NCI-H1417 (cell line): Measurements from ENCODE around the gene TCOF1.

Experiments
- DNase-seq, 3 experiments: peaks; one replicate each; lab custom pipeline; 2025; lab: John Stamatoyannopoulos, UW

TCOF1 gene

DNA sequence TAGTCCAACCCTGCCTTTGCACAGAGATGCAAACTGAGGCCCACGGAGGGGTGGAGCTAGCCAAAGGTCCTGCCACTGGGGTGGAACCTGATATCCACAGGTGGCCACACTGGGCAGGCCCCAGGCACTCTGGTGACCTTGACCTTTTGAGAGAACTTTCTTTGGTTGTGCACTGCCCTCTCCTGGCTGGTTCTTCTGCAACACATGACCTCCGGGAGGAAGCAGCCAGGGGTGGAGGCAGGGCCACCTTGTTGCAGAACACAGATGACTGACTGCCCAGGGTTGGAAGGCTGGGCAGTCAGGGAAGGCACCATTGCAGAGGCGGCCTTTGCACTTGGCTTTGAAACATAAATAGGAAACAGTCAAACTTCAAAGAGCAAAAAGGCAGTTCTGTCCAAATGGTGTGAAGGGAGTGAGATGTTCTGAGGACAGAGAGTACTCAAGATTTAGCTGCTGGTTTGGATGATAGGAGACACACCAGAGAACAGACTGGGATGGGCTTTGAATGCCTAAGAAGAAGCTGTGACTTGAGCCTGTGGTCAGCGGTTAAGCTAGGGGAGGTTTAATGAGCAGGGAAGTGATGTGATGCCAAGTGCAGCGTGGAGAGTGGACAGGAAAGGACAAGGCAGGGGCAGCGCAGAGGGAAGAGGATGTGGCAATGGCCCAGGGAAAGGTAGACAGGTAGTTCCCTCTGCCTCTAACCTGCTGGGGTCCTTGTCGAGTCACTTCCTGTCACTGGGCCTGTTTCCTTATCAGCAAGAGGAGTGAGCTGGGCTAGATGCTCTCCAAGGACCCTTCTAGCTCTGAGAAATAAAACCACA is 6.8 kb upstream of the TCOF1 start:
- peak in 2 of 3 experiments; percentile 13 to 66 for DNase-seq

DNA sequence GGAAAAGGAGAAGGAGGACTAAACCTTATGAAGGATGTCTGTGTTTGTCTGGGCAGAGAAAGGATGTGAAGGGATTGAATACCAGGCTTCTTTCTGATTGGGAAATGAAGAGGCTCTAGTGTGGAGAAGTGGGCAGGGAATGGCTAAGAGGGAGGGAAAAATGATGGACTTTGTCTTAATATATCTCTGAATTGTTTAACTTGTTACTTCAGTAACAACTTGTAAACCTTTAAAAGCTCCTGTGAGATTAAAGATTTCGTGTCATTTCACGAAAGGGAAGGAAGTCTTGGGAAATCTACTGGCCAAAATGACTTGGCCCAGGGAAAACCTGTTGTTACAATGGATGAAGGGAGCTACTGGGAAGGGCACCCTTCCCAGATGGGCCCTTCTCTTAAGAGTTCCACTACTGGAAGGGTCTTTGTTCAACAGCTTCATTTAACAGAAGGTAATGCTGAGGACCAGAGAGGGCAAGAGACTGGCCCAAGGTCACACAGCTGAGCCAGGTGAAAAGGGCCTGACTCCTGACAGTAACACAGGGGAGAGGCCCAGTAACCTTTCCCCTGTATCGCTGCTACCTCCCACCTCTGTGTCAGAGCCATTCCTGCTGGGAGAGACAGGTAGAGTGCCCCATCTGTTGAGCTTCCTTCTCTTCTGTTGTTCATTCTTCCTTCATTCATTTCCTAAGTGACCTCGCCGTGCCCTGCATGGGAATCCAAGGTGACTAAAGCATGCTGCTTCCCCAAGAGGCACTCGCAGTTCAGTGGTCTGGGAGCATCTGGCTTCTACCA is 5.1 kb upstream of the TCOF1 start:
- no peak for DNase-seq

DNA sequence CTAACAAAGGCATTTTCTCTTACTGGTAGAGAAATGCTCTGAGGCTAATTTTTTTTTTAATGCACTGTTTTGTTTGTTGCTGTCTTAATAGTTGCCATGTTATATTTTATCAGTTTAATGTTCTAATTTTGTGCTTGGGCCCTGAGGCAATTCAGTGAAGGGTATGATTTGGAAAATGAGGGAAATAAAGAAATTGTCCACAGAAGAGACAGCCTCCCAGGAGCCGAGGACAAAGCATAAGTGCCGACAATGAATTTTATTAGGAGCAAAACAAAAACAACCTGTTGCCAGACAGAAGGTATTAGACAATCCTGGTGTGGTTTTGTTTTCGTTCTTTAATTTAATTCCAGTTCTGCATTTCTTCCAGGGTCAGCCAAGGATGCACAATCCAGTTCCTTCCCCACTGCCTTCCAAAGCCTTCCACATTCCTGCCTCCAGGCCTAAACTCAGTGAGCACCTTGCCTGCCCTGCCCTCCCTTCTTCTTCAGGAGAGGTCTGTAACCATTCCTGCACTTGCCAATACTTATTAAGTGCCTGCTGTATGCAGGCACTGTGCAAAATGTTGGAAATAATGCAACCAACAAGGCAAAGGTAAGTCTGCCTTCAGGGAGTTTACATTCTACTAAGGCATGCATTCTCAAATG is 4.3 kb upstream of the TCOF1 start:
- DNase-seq, result peak in 1 of 3 experiments; percentile 7

DNA sequence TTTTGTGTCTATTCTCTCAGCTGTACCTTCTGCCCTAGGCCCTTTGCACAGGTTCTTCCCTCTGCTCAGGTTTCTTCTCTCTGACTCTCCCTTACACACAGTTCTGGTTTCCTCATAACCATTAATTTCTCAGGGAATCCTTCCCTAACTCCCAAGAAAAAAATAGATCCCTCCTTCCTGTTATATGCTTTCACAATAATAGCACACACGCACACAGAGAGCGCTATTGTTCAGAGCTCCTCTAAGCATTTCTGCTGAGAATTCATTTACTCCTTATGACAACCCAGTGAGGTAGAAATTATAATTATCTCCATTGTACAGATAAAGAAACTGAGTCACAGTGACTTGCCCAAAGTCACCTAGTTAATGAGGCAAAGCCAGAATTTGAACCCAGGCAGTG is 1.7 kb upstream of the TCOF1 start:
- DNase-seq, result no peak

DNA sequence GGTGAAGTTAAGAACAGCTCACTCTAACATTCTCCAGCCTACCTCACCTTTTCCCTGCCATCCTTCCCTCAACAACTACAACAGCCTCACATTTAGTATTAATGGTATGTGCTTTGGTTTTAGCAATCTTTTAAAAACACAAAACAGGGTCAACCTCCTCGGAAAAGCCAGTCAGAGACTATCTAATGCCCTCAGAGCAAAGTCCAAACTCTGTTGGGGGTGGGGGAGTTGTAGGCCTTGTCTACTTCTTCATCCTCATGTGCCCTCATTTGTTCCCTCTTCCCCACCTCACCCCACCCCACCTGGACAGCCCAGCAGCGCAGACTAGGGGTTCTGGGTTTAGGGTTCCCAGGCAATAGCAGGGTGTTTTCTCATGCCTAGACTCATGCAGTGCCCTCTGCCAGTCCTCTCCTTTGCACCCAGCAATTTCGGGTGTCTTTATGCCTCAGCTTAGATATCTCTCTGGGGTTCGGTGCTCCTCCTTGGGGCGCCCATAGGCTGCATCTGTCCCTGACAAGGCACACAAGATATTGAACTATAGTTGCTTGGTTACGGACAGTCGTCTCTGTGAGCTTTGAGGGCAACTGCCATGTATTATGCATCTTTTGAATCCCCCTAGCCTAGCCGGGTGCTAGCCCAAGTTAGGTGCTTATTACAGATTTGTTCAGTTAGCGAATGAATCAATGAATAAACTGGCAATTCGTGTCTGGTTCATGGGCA is 762 bp upstream of the TCOF1 start:
- DNase-seq, result no peak

DNA sequence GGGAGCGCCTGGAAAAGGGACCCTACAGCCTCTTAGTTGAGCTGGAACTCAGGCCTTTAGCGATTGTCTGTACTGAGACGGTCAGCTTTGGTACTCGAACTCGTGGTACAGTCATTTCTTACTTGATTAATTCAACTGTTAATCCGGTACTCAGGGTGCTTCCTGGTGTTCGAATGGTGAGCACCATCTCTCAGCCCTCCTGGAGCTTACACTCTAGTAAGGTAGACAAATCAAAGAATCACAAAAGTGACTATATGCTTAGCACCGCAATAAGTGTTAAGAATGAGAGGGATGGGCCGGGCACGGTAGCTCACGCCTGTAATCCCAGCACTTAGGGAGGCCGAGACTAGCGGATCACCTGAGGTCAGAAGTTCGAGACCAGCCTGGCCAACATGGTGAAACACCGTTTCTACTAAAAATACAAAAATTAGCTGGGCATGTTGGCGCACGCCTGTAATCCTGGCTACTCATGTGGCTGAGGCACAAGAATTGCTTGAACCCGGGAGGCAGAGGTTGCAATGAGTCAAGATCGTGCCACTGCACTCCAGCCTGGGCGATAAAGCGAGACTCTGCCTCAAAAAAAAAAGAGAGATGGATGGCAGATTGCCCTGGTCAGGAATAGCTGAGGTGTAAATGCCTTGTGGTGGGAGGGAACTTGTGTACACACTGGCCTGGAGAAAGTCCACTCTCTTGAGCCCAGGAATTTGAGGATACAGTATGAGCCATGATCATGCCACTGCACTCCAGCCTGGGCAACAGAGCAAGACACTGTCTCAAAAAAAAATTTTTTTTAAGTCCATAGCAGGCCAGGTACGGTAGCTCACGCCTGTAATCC is 981 bp downstream of the TCOF1 start:
- peak in 1 of 3 experiments; percentile 33 for DNase-seq

DNA sequence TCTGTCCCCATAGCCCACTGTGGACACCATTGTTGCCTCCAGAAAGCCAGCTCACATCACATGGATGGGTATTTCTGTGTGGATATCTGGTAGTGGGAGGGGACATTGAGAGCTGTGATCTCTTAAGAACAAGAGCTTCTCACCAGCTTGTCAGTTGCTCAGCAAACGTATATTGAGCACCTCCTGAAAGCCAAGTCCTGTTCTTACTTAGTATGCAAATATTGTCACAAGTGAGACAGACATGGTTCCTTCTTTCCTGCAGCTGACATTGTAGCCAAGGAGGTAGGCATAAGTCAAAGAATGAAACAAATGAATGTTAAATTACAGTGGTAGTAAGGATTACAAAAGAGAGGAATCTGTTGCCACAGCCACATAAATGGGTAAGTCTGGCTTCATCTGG is 3.8 kb downstream of the TCOF1 start:
- DNase-seq, result no peak

DNA sequence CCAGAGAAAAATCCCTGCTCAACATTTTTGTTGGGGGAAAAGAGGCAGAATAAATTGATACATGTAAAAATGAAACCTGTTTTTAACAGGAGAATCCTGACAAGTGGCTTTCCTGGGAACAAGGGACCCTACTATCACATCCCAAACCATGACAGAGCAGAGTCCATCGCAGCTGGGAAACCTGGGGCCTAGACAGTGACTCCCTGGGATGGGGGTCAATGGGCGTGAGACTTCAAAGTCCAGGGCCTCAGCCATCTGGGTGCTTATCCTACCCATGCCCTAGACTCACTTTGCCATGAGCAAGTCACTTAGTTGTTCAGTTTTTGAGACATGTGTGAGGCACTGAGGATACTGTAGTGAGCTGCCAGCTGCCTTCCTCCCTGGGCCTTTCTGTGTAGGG is 5.7 kb downstream of the TCOF1 start:
- no peak for DNase-seq

DNA sequence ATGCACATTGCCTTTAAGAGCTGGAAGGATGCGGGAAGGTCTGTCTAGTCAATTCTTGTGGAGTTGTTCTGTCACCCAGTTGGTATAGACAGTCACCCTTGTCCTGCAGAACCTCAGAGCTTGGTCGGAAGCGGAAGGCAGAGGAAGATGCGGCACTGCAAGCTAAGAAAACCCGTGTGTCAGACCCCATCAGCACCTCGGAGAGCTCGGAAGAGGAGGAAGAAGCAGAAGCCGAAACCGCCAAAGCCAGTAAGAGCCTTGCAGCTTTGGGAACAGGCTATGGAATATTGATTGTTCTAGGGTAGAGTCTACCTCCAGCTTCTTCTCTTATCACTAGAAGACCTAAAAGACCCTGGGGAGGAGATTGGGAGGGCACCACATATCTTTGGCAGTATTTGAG is 6.5 kb downstream of the TCOF1 start:
- no peak for DNase-seq

DNA sequence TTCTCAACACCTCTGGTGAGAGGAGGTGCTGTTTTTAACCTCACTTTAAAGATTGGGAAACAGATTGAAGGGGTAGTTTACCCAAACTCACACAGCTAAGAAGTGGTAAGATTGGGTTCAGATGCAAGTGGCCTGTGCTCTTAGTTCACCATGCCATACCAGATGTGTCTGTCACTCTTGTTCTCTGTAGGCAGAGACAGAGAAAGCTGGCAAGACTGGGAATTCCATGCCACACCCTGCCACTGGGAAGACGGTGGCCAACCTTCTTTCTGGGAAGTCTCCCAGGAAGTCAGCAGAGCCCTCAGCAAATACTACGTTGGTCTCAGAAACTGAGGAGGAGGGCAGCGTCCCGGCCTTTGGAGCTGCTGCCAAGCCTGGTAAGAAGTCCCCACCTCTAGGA is 11.0 kb downstream of the TCOF1 start:
- no peak for DNase-seq

DNA sequence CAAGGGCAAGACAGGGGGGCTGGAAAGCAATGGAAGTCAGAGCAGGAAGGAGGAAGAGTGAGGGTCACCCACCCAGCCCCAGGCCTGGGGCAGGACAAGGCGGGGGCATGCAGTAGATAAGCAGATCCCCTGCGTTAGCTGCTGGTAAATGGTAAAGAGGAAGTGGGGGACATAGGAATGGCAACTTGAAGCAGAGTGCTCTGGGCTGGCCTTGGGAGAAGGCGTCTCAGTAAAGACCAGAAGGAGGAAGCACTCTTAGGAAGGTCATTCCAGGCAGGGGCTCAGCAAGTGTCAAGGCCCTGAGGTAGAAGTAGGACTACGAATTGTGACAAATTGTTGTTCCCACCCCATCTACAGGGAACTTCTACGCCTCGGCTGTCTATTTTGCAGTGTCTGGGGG is 15.1 kb downstream of the TCOF1 start:
- DNase-seq, result no peak

DNA sequence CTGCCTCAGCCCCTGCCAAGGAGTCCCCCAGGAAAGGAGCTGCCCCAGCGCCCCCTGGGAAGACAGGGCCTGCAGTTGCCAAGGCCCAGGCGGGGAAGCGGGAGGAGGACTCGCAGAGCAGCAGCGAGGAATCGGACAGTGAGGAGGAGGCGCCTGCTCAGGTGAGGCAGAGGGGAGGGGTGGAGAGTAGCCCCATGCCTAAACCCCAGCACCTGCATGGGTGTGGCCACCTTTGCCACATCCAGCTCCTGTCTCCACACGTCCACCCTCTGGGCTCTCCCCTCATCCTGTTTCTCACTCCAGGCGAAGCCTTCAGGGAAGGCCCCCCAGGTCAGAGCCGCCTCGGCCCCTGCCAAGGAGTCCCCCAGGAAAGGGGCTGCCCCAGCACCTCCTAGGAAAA is 17.2 kb downstream of the TCOF1 start:
- DNase-seq, result no peak

DNA sequence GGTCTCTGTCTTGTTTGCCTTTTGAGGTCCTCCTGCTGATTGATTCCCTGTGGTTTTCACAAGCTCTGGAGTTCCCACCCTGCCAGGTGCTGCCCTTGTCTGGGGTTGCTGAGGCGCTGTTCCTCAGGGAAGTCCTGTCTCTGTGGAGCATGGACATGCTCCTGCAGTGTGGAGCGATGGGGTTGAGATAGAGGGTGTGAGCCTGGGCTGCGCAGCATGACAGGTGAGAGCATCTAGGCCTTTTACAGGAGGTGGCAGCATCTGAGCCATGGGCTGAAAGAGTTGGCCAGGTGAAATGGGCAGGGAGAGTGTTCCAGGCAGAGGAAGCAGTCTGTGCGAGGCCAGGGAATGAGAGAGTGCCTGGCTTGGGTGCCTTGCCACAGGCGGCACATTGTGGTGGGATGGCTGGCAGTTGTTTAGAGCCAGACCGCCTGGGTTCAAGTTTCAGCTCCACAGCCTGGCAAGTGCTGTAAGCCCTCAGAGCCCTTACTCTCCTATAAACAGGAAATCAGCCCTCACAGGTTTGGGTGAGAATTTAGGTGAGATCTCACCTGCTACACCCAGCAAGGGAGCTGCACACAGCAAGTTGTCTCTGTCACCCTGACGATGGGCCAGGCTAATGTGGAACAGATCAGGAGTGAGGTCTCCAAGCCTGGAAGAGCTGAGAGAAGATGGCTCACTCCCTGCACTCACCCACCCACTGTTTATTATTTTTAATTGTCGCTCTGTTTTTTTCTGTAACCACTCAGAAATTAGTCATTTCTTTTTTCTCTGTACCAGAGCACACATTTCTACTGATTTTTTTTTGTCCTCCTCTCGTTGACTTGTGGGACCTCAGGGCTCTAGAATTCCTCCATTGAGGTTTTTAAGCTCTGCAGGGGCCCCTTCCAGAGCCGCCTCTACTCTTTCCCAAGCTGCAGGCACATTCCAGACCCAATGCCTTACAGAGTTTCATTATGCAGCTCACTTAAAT is 19.6 kb downstream of the TCOF1 start:
- no peak for DNase-seq

DNA sequence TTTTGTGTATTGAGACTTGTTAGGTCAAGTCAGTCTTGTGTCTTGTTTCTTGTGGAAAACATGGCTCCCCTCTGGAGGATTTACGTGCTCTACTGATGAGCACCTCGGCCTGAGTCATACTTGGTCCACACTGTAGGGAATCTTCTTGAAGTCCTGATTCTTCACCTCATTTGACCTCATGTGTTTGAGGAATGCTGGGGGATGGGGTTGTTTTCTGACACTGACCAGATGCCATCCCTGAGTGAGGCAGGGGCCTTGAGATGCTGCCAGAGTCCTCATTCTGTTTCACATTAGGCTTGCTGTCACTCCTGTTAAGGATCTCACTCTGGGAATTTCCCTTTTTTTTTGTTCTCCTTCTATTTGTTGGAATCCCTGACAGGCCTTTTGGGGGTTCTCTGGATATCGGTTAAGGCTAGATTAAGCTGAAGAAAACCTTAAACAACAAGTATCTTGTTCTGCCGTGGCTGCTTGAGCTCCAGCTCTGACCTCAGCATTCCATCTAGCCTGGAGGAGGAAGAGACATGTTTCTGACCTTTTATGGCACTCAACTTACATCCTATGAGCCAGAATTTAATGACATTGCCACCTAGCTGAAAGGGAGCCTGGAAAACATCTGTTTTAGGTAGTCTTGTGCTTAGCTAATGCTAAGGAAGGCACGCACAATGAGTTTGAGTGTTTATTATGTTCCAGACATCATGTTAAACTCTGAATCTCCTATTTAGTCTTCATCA is 20.6 kb downstream of the TCOF1 start:
- no peak for DNase-seq

DNA sequence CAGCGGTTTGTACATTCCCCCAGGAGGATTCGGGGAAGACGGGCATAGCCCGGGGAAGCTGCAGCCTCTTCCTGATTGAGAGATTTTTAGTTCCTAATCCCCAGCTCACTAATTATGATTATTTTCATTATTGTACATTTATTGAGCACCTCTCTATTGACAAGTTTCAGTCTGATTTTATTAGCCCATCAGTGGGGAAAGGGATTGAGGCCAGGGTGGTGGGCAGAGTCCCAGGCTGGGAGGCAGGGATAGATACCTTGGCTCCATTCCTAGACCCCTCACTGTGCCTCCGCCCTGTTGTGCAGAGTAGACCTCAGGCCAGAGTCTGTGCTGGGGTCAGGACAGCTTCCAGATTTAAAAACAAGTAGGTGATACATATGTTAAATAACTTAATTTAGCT is 27.2 kb downstream of the TCOF1 start:
- DNase-seq, result no peak

DNA sequence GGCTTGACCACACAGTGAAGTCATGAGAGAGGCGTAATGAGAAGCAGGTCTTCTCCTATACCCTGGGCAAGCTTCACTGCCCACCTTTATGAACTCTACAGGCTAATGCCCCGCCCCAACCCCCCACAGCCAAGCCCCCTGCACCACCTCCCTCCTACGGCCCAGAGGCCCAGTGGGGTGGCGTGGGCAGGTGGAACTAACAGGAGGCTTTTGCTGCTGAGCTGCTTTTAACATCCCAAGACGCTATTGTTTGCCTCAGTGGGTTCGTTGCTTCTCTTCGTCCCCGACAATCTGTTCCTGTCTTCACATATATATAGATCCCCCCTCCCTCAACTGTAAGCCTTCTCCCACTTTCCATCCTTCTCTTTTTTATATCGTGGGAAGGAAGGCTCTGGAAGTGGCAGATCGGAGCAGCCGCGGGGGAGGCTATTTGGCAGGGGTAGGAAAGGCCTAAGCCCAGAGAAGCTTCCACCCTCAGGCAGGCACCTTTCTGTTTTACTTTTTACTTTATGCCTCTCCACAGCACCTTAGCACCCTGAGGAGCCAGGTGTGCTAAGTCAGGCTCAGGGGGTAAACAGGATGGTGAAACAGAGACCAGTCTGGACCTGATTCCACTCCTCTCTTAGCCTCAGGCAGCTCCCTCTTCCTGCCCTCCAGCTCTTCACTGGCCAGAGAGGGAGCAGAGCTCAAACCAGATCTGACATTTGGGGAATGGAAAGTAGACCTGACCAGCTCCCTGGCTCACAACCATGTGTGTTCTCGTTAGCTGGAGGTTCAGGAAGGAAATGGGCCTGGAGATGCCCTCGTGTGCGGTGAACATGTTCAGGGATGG is 28.7 kb downstream of the TCOF1 start:
- DNase-seq, result no peak

DNA sequence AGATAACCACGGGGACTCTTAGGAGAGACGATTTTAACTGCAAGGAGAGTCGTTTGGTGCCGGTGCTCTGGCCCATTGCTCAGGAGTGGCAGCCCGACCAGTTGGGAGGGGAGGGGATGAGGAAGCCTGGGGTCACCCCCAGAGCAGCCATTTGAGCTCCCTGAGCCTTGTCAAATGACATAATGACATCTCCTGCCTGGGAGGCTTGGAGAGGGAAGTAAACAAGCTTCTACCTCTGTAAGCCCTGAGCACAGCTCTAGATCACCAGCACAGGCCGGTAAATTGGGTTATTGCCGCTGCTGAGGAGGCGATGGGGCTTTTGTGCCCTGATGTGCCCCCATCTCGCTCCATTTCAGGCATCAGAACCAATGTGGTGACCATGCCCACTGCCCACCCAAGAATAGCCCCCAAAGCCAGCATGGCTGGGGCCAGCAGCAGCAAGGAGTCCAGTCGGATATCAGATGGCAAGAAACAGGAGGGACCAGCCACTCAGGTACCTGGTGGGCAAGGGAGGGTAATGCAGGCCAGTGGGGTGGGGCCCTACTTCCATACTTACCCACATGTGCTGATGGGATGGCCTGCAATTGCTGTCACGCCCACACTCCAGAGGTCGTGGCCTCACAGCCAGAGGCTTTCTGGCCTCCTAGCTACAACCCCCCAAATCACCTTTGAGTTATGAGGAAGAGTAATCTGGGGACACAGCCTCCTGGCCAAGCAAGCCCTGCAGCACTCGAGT is 32.2 kb downstream of the TCOF1 start:
- DNase-seq, result no peak
